GM19324 (cell line): ENCODE data around the gene UBR3.
"Not testable (repeated sequence)": the region's sequence is repeated elsewhere in the genome, so short reads cannot be mapped to it uniquely, and the experiment has no call there.

ENCODE experiments used
- ATAC-seq: cut with Tn5 transposase; IDR thresholded peaks from one replicate; pipeline ENCODE4 v1.9.1; 2021; ENCODE audit warnings: mild to moderate bottlenecking, moderate library complexity; ENCODE audit not compliant: unreplicated experiment, low FRiP score

UBR3 gene

DNA sequence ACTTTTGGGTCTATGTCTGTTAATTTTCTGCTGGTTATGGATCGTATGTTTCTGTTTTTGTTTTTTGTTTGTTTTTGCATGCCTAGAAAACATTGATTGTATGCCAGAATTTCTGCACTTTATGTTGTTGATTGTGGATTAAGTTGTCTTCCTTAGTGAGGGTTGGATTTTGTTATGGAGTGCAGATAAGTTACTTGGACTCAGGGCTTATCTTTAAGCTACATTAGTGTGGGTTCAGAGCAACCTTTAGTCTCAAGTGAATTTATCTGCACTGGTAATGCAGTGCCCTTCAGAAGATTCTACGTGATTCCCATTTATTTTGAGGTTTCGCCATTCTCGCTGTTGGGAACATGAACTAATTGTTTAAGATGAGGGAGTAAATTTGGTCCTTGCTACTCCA lies 32.9 kb downstream of the UBR3 start:
- no peak for ATAC-seq

- no peak for ATAC-seq
These were observed 35.6 kb downstream of the UBR3 start for GRCh38 chr2:169862816-169863215.

DNA sequence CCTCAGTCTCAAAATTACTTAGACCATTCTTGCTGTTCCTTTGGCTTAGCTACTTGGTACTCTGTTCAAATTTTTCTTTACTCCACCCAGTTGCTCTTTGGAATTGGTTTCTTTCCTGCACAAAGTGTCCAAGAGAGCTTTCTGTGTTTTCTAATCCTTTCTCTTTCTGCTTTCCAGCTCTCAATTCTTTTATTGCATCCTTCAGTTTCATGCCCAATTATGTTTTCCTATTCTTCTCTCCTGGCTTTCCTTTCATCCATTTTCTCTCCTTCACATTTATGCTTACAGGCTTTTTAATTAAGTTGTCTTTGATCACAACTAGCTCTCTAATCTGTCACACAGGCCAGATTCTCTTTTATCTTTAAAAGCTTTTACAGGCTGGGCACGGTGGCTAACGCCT lies 38.2 kb downstream of the UBR3 start:
- ATAC-seq: no peak

DNA sequence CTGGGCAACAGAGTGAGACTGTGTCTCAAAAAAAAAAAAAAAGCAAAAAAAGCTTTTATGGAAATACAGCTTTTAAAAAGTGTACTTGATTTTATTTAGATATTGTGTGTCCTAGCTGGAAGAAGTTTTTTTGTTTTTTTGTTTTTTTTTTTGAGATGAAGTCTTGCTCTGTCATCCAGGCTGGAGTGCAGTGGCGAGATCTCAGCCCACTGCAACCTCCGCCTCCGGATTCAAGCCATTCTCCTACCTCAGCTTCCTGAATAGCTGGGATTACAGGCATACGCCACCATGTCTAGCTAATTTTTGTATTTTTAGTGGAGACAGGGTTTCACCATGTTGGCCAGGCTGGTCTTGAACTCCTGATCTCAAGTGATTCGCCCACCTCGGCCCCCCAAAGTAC lies 39.0 kb downstream of the UBR3 start:
- ATAC-seq: not testable (repeated sequence)

GRCh38 chr2:169867579-169867978 lies 40.3 kb downstream of the UBR3 start:
- ATAC-seq: no peak

GRCh38 chr2:169868951-169869350 lies 41.7 kb downstream of the UBR3 start:
- ATAC-seq: no peak

DNA sequence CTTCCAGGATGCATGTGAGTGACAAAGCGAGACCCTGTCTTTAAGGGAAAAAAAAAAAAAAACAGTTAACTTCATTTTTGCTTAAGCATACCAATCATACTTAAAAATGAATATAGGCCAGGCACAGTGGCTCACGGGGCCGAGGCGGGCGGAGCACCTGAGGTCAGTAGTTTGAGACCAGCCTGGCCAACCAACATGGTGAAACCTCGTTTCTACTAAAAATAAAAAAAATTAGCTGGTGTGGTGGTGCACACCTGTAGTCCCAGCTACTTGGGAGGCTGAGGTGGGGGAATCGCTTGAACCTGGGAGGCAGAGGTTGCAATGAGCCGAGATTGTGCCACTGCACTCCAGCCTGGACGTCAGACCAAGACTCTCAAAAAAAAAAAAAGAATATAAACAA lies 44.1 kb downstream of the UBR3 start:
- ATAC-seq: not testable (repeated sequence)

GRCh38 chr2:169871994-169872393 lies 44.7 kb downstream of the UBR3 start:
- ATAC-seq: no peak

- no peak for ATAC-seq
These were observed 50.1 kb downstream of the UBR3 start for GRCh38 chr2:169877398-169877797.

GRCh38 chr2:169887120-169887519 lies 59.9 kb downstream of the UBR3 start:
- ATAC-seq: no peak

DNA sequence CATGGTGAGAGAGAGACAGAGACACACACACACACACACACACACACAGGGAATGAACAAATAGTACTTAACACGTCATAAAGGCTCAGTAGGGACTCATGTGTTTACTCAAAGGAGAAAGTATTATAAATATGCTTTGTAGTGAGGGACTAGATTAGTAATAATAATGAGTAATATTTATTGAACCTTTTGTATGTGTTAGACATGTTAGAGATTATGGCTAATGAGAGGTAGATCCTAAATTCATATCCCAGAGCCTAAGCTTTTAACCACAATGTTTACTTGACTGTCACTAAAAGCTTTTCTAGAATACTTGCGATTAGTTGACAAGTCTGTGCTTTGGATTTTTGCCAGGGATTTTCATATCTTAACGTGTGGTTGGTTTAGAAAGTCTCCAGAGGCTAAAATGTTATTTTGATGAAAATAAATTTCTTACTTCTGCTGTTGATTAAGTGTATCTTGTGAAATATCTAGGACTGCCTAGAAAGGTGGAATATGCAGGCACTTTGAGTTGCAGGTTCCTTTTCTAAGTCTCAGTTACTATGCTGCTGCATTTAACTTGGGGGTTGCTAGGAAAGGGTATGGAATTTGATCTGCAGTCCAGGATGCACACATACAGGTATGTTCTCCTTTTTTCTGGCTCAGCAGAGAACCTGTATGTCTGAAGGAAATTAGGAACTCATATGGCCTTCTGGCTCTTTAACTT lies 64.5 kb downstream of the UBR3 start:
- ATAC-seq: no peak

- no peak for ATAC-seq
These were observed 65.7 kb downstream of the UBR3 start for GRCh38 chr2:169892951-169893350.

GRCh38 chr2:169895294-169895985 lies 68.2 kb downstream of the UBR3 start:
- no peak for ATAC-seq

DNA sequence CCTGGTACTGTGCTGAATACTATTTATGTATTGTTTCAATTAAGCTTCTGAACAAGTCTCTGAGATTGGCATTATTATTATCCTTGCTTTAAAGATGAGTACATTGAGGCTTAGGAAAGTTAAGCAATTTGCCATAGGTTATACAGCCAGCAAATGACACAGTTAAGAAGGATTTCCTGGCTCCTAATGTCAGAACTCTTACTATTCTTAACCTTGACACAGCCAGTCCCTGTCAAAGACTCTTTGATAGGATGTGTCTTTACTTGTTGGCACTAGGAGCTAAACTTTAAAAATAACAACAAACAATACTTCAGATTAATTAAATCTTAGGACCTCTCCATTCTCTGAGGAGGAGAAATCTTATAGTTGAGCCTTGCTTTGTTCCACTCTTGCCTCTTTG lies 70.6 kb downstream of the UBR3 start:
- no peak for ATAC-seq

DNA sequence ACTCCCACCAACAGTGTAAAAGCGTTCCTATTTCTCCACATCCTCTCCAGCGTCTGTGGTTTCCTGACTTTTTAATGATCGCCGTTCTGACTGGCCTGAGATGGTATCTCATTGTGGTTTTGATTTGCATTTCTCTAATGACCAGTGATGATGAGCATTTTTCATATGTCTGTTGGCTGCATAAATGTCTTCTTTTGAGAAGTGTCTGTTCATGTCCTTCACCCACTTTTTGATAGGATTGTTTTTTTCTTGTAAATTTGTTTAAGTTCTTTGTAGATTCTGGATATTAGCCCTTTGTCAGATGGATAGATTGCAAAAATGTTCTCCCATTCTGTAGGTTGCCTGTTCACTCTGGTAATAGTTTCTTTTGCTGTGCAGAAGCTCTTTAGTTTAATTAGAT lies 72.8 kb downstream of the UBR3 start:
- ATAC-seq: not testable (repeated sequence)

DNA sequence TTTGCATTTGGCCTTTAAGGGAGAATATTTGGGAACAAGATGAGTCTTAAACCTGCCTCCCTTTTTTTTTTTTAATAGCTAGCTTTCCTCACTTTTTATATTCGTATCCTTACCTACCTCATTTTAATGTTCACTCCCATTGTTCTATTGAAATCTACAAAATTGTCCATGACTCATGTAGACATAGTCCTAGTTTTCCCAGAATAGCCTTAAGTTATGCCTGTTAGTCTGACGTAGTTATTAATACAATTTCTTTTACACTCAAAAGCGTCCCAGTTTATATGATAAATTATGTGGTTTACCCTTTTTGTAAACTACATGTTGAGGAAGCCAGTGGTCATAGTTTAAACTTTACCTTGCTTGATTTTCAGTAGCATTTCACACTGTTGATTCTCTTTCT lies 73.4 kb downstream of the UBR3 start:
- ATAC-seq: no peak

DNA sequence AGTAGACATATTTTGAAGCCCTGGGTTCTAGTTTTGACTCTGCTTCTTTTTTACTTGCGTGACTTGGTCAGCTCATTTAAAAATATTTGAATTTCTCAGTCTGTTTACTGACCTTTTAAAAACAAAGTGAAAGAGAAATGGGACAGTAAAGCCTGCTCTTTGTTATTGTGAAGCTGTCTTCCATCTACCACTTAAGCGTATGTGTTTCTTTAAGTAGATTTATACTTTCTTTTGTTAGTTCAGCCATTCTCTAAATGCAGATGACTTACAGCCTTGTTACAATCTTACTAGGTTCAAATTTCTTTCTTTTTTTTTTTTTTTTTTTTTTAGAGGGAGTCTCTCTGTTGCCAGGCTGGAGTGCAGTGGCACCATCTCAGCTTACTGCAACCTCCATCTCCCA lies 79.5 kb downstream of the UBR3 start:
- no peak for ATAC-seq

- ATAC-seq: no peak
These were observed 82.1 kb downstream of the UBR3 start for GRCh38 chr2:169909376-169909775.

DNA sequence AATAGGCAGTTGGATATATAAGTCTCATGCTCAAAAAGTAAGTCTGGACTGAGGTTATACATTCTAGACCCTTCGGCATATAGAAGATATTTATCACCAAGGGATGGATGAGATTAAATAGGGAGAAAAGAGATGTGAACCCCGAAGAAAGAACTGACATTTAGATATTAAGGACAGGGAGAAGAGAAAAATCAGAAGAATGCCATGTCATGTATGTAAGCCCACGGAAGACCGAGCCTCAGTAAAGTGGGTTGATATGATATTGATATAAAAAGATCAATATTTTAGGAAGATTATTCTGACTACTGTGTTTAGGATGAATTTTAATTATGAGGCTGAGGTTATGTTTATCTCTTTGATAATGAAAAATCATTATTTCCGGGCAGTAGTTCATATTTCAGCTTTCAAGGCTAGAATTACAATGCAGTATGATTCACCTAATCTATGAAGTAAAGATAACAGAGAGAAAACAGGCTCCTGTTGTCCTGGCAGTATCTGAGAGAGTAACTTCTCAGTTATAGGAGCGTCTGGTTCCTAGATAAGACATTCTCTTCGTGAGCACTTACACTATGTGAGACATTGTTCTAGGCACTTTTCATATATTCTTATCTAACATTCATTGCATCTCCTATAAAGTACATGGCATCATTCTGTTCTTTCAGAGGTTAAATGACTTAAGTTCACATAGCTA lies 83.0 kb downstream of the UBR3 start:
- ATAC-seq: no peak

- no peak for ATAC-seq
These were observed 83.9 kb downstream of the UBR3 start for GRCh38 chr2:169911119-169911518.

- no peak for ATAC-seq
These were observed 89.4 kb downstream of the UBR3 start for GRCh38 chr2:169916623-169917022.

- no peak for ATAC-seq
These were observed 96.7 kb downstream of the UBR3 start for GRCh38 chr2:169923977-169924376.
